HEK293 (cell line): Measurements from ENCODE around the gene MMP15.
A peak's percentile ranks its signal among the peaks of the same experiment; 100 is the strongest.

ENCODE experiments used
- CTCF ChIA-PET: fragments of 350-600 bp; formaldehyde crosslinking; extraction: SDS; loops from one replicate; lab custom pipeline; 2021; ENCODE audit warnings: antibody characterized with exemption; lab: Yijun Ruan, JAX
- POLR2A ChIA-PET: fragments of 300-600 bp; formaldehyde crosslinking; extraction: SDS; loops from one replicate; lab custom pipeline; 2020; ENCODE audit warnings: antibody characterized with exemption, inconsistent platforms; lab: Yijun Ruan, JAX
- H3K27ac ChIP-seq: fragments of 200-500 bp; sonication (Bioruptor generic); 2 replicates; pipeline ENCODE4 v1.5.1; 2014; ENCODE audit warnings: low read depth, low read length, control low read depth, inconsistent platforms; ENCODE audit errors: extremely low read depth
- H3K36me3 ChIP-seq, 2 experiments: fragments of 200-500 bp in 1 of 2; sonication (Bioruptor generic) in 1 of 2; 1 replicate in 1 of 2; 2 replicates in 1 of 2; pipeline ENCODE4 v1.5.1; 2014 to 2017; ENCODE audit warnings: inconsistent platforms in 2 of 2, low read length in 2 of 2; ENCODE audit not compliant: control insufficient read depth in 2 of 2, insufficient read depth in 1 of 2
- H3K4me1 ChIP-seq: fragments of 200-500 bp; sonication (Bioruptor generic); 2 replicates; pipeline ENCODE4 v1.5.1; 2014; ENCODE audit warnings: mild to moderate bottlenecking, low read length, inconsistent platforms; ENCODE audit not compliant: control insufficient read depth, insufficient read depth
- H3K4me3 ChIP-seq: 2 replicates; pipeline ENCODE4 v1.5.1; 2011; ENCODE audit warnings: low read depth, mild to moderate bottlenecking, control low read depth, low read length, moderate library complexity
- H3K9me3 ChIP-seq: fragments of 200-500 bp; sonication (Bioruptor generic); 2 replicates; pipeline ENCODE4 v1.5.1; 2014; ENCODE audit warnings: low read depth, low read length, inconsistent platforms; ENCODE audit not compliant: control insufficient read depth, insufficient read depth
- EGR2 ChIP-seq: fragments of 450-650 bp; formaldehyde crosslinking; IDR thresholded peaks from 2 replicates; pipeline ENCODE4 v1.5.1; 2016; ENCODE audit warnings: low read depth, missing biosample characterization, missing genetic modification characterization
- GLIS1 ChIP-seq: fragments of 450-650 bp; formaldehyde crosslinking; IDR thresholded peaks from 2 replicates; pipeline ENCODE4 v1.5.1; 2016; ENCODE audit warnings: missing biosample characterization, missing genetic modification characterization
- GLIS2 ChIP-seq: fragments of 450-650 bp; formaldehyde crosslinking; IDR thresholded peaks from 2 replicates; pipeline ENCODE4 v1.5.1; 2016; ENCODE audit warnings: missing biosample characterization, missing genetic modification characterization
- ZIC2 ChIP-seq: fragments of 450-650 bp; formaldehyde crosslinking; IDR thresholded peaks from 2 replicates; pipeline ENCODE4 v1.5.1; 2016; ENCODE audit warnings: missing biosample characterization, missing genetic modification characterization
- ZNF114 ChIP-seq: fragments of 450-650 bp; formaldehyde crosslinking; IDR thresholded peaks from 2 replicates; pipeline ENCODE4 v1.5.0; 2017; ENCODE audit warnings: missing biosample characterization, missing genetic modification characterization
- ZNF16 ChIP-seq: fragments of 450-650 bp; formaldehyde crosslinking; IDR thresholded peaks from 2 replicates; pipeline ENCODE4 v1.5.1; 2016; ENCODE audit warnings: low read depth, missing biosample characterization, missing genetic modification characterization
- ZNF214 ChIP-seq: fragments of 450-650 bp; formaldehyde crosslinking; IDR thresholded peaks from 2 replicates; pipeline ENCODE4 v1.5.1; 2017; ENCODE audit warnings: missing biosample characterization, mild to moderate bottlenecking, missing genetic modification characterization, borderline replicate concordance
- ZNF335 ChIP-seq: fragments of 450-650 bp; formaldehyde crosslinking; conservative IDR thresholded peaks from 2 replicates; pipeline ENCODE4 v1.5.1; 2016; ENCODE audit warnings: missing biosample characterization, missing genetic modification characterization
- ZNF426 ChIP-seq: fragments of 450-650 bp; formaldehyde crosslinking; IDR thresholded peaks from 2 replicates; pipeline ENCODE4 v1.5.1; 2017; ENCODE audit warnings: missing biosample characterization, missing genetic modification characterization, mild to moderate bottlenecking, inconsistent platforms, moderate library complexity
- ZNF473 ChIP-seq: fragments of 450-650 bp; formaldehyde crosslinking; IDR thresholded peaks from 2 replicates; pipeline ENCODE4 v1.5.1; 2017; ENCODE audit warnings: missing biosample characterization, missing genetic modification characterization
- ZNF624 ChIP-seq: fragments of 450-650 bp; formaldehyde crosslinking; IDR thresholded peaks from 2 replicates; pipeline ENCODE4 v1.5.1; 2017; ENCODE audit warnings: missing biosample characterization, missing genetic modification characterization
- ZNF660 ChIP-seq: fragments of 450-650 bp; IDR thresholded peaks from 2 replicates; pipeline ENCODE4 v1.5.1; 2018; ENCODE audit warnings: missing biosample characterization, mild to moderate bottlenecking, missing genetic modification characterization
- TF ChIP-seq, protein P1 (sequence below): fragments of 450-650 bp; formaldehyde crosslinking; IDR thresholded peaks from 2 replicates; pipeline ENCODE4 v1.5.1; 2017; ENCODE audit warnings: missing biosample characterization, missing genetic modification characterization
- TF ChIP-seq, protein P2 (sequence below): fragments of 450-650 bp; formaldehyde crosslinking; IDR thresholded peaks from 2 replicates; pipeline ENCODE4 v1.5.1; 2016; ENCODE audit warnings: missing biosample characterization, missing genetic modification characterization
- TF ChIP-seq, protein P3 (sequence below): fragments of 450-650 bp; formaldehyde crosslinking; IDR thresholded peaks from 2 replicates; pipeline ENCODE4 v1.5.1; 2016; ENCODE audit warnings: missing biosample characterization, missing genetic modification characterization, borderline replicate concordance

The MMP15 gene

DNA sequence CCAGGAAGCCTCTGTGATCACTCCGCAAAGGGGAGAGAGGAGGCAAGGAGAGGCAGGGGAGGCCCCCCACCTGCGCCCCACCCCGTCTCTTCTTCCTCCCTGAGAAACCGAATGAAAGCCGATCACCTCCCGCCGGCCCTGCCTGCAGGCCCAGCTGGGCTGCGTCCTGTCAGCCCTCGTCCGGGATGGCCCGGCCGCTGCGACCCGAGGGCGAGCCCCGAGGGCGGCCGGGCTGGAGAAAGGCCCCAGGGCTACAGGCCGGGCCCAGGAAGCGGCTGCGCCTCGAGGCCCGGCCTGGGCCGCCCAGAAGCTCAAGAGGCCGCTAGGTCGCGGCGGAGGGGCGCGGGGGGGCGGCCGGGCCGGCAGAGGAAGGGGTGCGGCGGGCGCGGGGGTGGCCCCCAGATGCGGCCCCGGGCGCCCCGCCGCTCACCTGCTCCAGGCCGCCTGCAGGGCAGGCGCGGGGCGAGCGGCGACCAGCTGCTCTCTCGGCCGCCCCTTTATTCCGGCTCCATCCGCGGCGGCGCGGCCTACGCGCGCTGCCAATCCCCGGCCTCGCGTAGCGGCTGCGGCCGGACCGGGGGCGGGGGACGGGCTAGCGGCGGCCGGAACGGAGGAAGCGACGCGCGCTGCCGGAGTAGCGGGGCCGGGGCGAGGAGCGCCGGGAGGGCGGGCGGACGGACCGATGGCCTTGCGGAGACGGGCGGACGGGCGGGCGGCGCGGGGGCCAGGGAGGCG is 25.4 kb upstream of the MMP15 start, which contains the start of gene ZNF319:
Gene ZNF319 (minus strand): TSS at position 702 of the 735 bp plus-strand sequence. CDS start 2,407 bp downstream, outside the sequence.
- POLR2A ChIA-PET, result interaction anchor here (0.6 to 1.3 kb wide), 3 partner anchors 14 to 129 kb away, joined by 3 to 8 read pairs (median 5); partner anchors contain the start of gene CFAP20

DNA sequence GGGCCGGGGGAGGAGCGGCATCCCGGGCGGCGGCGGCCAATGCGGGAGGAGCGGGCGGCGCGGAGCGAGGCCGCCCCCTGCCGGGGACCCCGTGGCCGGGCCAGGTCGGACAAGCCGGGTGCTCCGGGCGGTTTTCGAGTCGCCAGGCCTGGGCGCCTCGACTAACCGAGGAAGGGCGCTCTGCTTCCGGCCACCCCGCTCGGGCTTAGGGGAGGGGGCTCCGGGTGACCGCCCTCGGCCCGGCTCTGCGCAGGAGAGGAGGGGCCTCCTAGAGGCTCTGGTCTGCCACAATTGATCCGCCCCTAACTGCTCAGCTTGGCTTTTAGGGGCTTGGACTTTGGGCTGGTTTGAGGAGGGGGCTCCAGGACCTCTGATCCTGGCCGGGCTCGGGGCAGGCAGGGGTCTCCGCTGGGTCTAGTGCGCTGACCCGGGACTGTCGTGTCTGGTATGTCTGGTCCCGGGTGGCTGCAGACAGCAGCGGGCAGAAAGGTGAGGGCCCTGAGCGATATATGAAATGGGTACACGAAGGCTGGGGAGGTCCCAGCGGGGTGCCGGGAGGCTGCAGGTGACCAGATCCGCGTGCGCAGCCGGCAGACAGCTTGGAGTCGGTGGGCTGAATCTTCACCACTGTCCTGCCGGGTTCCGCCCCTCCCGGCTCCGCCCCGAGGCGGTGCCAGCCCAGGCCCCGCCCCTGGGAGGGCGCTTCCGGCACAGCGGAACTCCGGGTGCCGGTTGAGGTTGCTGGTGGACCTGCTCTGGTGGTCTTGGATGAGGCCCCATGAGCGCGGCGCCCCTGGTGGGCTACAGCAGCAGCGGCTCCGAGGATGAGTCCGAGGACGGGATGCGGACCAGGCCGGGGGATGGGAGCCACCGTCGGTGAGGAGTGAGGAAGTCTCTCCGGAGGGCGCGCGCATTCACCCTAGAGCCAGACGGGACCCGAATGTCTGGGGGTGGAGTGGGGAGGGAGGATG is 24.6 kb upstream of the MMP15 start, which contains the start of gene USB1:
Gene USB1 (plus strand): TSS at position 702 of the 971 bp plus-strand sequence. CDS start 77 bp downstream, at position 779.
- Histone ChIP-seq H3K4me1 (no peaks in the 10 kb centered on the region), H3K9me3 (no peaks in the 10 kb centered on the region), H3K36me3 (peaks cover 0 to 50% of the 10 kb centered on the region in 2 experiments; a peak in 2 of 3 replicates), H3K27ac (peak within 1 kb of the TSS; percentile 40; the same call in 1 of the 2 replicates), H3K4me3 (peak within 1 kb of the TSS; percentile 77)
- ChIA-PET POLR2A (interaction anchor here (0.6 to 1.8 kb wide), 8 partner anchors 13 to 266 kb away, joined by 3 to 10 read pairs (median 4); partner anchors contain the start of gene CFAP20), CTCF (interaction anchor here (0.6 to 3.6 kb wide), 9 partner anchors 19 to 418 kb away, joined by 3 to 22 read pairs (median 3); no protein-coding TSS in a partner anchor)
- TF ChIP-seq ZNF426 (tag by site-specific recombination) (no peak), ZNF114 (tag by site-specific recombination) (no peak), ZNF214 (no peak), ZNF473 (tag by site-specific recombination) (no peak), ZNF16 (tag by site-specific recombination) (no peak), EGR2 (tag by site-specific recombination) (peak; percentile 44; the same call in 1 of the 2 replicates)
- TF ChIP-seq, protein P1, sequence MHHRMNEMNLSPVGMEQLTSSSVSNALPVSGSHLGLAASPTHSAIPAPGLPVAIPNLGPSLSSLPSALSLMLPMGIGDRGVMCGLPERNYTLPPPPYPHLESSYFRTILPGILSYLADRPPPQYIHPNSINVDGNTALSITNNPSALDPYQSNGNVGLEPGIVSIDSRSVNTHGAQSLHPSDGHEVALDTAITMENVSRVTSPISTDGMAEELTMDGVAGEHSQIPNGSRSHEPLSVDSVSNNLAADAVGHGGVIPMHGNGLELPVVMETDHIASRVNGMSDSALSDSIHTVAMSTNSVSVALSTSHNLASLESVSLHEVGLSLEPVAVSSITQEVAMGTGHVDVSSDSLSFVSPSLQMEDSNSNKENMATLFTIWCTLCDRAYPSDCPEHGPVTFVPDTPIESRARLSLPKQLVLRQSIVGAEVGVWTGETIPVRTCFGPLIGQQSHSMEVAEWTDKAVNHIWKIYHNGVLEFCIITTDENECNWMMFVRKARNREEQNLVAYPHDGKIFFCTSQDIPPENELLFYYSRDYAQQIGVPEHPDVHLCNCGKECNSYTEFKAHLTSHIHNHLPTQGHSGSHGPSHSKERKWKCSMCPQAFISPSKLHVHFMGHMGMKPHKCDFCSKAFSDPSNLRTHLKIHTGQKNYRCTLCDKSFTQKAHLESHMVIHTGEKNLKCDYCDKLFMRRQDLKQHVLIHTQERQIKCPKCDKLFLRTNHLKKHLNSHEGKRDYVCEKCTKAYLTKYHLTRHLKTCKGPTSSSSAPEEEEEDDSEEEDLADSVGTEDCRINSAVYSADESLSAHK (tag by site-specific recombination), result no peak
- TF ChIP-seq, protein P2, sequence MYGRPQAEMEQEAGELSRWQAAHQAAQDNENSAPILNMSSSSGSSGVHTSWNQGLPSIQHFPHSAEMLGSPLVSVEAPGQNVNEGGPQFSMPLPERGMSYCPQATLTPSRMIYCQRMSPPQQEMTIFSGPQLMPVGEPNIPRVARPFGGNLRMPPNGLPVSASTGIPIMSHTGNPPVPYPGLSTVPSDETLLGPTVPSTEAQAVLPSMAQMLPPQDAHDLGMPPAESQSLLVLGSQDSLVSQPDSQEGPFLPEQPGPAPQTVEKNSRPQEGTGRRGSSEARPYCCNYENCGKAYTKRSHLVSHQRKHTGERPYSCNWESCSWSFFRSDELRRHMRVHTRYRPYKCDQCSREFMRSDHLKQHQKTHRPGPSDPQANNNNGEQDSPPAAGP (tag by site-specific recombination), result no peak

More for the DNA sequence above, 25.4 kb upstream of the MMP15 start, which contains the start of gene ZNF319:
- Histone ChIP-seq H3K4me1 (no peaks in the 10 kb centered on the region), H3K9me3 (no peaks in the 10 kb centered on the region), H3K27ac (peak within 1 kb of the TSS; percentile 40; the same call in 1 of the 2 replicates), H3K36me3 (peaks cover 0 to 55% of the 10 kb centered on the region in 2 experiments; a peak in 1 of 3 replicates), H3K4me3 (peak within 1 kb of the TSS; percentile 77)
- TF ChIP-seq GLIS2 (peak; percentile 82), GLIS1 (tag by site-specific recombination) (peak; percentile 42), ZNF624 (tag by site-specific recombination) (no peak), ZNF335 (peak; percentile 46; the same call in 1 of the 2 replicates), ZIC2 (tag by site-specific recombination) (peak; percentile 30; the same call in 1 of the 2 replicates), ZNF660 (tag by site-specific recombination) (no peak)
- TF ChIP-seq, protein P3, sequence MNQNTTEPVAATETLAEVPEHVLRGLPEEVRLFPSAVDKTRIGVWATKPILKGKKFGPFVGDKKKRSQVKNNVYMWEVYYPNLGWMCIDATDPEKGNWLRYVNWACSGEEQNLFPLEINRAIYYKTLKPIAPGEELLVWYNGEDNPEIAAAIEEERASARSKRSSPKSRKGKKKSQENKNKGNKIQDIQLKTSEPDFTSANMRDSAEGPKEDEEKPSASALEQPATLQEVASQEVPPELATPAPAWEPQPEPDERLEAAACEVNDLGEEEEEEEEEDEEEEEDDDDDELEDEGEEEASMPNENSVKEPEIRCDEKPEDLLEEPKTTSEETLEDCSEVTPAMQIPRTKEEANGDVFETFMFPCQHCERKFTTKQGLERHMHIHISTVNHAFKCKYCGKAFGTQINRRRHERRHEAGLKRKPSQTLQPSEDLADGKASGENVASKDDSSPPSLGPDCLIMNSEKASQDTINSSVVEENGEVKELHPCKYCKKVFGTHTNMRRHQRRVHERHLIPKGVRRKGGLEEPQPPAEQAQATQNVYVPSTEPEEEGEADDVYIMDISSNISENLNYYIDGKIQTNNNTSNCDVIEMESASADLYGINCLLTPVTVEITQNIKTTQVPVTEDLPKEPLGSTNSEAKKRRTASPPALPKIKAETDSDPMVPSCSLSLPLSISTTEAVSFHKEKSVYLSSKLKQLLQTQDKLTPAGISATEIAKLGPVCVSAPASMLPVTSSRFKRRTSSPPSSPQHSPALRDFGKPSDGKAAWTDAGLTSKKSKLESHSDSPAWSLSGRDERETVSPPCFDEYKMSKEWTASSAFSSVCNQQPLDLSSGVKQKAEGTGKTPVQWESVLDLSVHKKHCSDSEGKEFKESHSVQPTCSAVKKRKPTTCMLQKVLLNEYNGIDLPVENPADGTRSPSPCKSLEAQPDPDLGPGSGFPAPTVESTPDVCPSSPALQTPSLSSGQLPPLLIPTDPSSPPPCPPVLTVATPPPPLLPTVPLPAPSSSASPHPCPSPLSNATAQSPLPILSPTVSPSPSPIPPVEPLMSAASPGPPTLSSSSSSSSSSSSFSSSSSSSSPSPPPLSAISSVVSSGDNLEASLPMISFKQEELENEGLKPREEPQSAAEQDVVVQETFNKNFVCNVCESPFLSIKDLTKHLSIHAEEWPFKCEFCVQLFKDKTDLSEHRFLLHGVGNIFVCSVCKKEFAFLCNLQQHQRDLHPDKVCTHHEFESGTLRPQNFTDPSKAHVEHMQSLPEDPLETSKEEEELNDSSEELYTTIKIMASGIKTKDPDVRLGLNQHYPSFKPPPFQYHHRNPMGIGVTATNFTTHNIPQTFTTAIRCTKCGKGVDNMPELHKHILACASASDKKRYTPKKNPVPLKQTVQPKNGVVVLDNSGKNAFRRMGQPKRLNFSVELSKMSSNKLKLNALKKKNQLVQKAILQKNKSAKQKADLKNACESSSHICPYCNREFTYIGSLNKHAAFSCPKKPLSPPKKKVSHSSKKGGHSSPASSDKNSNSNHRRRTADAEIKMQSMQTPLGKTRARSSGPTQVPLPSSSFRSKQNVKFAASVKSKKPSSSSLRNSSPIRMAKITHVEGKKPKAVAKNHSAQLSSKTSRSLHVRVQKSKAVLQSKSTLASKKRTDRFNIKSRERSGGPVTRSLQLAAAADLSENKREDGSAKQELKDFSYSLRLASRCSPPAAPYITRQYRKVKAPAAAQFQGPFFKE, result 0 out of 2 replicates have a peak, but pooled peaks have one; percentile 48
- CTCF ChIA-PET, result interaction anchor here (0.6 to 3.6 kb wide), 8 partner anchors 18 to 417 kb away, joined by 3 to 22 read pairs (median 4); no protein-coding TSS in a partner anchor
